Adipose tissue (tissue), 3 donors: ENCODE measurements around the gene RIPOR3. TPM values are rescaled to one million over a fixed set of nuclear protein-coding genes. Genes with fewer than 3 reads are reported as not detected.
"Not testable (repeated sequence)": the region's sequence is repeated elsewhere in the genome, so short reads cannot be mapped to it uniquely, and the experiment has no call there.

Source experiments
- H3K27ac ChIP-seq: one replicate; pipeline ENCODE4 v1.5.1; 2013; ENCODE audit warnings: low read depth, low read length
- WGBS, 3 donors: extraction: QIAGEN DNeasy Blood & Tissue Kit; methylation state at CpG; one replicate each; pipeline ENCODE4 v1.1.7; 2013; 5-methylcytosine and 5-hydroxymethylcytosine counted together
- polyA plus RNA-seq, 3 donors: library from polyadenylated mRNA; stranded (reverse); fragments of 200-250 nt; gene quantifications; one replicate each; pipeline ENCODE4 v1.2.3, GENCODE V29; 2013
- donor health status: healthy with polysubstance abuse.
- donor health status: Bipolar disorder and iron deficiency.
- donor health status: healthy.

The RIPOR3 gene
- polyA plus RNA-seq, 3 donors = 5.3 to 42.7 (median 23.7) TPM

DNA sequence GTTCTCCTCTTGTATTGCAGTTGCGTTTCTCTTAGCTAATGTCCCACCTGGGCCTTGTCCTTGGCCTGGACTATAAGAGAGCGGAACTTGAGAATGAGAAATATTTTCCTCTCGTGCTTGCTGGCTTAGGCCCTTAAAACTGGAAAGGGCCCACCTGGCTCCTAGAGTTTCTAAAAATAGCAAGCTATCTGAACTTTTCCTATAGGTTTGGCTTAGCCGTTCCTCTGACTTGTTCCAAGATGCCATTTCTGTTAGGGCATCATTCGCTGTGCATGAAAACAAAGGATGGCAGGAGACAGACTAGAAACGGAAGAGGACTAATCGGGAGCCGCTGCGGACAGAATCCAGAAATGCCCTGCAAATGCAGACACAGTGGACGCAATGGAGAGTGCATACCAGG lies 4.5 kb downstream of the RIPOR3 start:
- 68 to 89% (median 88%) methylated on average over 10 of the region's 10 CpGs for WGBS, 3 donors
- H3K27ac ChIP-seq = no peak overlapping the region

DNA sequence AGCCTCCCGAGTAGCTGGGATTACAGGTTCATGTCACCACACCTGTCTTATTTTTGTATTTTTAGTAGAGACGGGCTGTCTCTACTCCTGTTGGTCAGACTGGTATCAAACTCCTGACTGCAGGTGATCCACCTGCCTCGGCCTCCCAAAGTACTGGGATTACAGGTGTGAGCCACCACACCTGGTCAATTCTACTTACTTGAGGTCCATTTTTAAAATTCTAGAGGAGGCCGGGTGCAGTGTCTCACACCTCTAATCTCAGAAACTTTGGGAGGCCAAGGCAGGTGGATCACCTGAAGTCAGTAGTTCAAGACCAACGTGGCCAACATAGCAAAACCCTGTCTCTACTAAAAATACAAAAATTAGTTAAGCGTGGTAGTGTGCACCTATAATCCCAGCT lies 7.8 kb downstream of the RIPOR3 start:
- H3K27ac ChIP-seq = no peak overlapping the region
- 91 to 95% (median 93%) methylated on average over 6 of the region's 6 CpGs for WGBS, 3 donors

DNA sequence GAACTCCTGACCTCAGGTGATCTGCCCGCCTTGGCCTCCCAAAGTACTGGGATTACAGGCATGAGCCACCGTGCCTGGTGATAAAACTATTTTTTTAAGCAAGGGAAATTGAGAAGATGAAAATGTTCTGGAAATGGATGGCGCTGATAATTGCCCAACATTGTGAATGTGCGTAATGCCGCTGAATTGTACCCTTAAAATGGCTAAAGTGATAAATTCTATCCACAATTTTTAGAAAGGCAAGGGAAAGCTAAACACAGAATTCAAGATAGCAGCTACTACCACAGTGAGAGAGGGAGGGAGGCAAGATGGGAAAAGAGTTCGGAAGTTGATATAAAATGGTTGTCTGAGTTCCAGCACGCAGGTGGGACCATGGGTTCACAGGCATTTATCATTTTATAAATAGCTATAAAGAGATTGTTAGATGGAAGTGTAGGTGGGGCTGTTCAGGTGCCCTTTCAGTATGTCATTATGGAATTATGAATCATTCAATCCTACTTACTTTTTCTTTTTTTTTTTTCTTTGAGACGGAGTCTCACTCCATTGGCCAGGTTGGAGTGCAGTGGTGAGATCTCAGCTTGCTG lies 8.3 kb downstream of the RIPOR3 start:
- 63 to 92% (median 88%) methylated on average over 8 of the region's 8 CpGs for WGBS, 3 donors

DNA sequence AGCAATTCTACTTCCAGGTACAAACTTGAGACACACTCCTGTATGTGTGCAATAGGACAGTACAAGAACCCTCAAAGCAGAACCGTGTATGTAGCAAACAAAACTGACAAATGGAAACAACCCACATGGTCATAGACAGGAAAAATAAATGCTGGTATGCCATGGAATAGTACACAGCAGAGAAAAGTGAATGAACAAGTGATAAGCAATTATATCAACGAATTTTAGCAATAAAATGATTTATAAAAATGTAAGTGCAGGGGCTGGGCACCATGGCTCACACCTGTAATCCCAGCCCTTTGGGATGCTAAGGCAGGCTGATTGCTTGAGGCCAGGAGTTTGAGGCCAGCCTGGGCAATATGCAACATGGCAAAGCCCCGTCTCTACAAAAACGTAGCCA lies 9.3 kb downstream of the RIPOR3 start:
- no peak overlapping the region for H3K27ac ChIP-seq
- 77 to 82% (median 81%) methylated on average over 4 of the region's 4 CpGs for WGBS, 3 donors

More for the DNA sequence above, 8.3 kb downstream of the RIPOR3 start:
- no peak overlapping the region for H3K27ac ChIP-seq

DNA sequence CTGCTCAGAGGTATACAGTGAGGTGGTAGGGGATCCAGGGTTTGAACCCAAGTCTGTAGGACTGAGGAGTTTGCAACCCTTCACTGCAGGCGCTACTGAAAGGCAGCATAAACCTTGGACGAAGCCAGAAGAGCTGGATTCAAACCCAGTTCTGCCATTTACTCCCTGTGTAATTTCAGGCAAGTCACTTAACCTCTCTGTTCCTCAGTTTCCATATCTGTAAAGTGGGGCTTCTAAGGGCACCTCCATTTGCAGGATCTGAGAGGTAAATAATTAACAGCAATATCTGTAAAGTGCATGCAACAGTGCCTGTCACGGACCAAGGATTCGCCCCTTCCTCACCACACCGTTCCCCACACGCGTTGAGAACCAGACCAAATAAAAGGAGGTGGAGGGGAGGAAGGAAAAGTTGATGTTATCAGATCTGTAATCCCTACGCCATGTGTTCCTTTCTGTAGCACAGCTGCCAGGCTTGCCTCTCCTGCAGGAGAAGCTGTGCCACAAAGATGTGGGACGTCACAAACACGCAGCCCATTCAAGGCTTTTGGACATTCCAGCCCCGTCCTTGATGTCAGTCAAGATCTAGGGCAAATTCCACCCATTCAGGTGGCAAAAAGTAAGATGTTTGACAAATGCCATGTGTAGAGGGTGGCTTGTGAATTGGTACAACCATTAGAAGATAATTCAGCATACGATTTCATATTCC lies 9.8 kb downstream of the RIPOR3 start:
- 37 to 75% (median 73%) methylated on average over 12 of the region's 12 CpGs for WGBS, 3 donors
- H3K27ac ChIP-seq = no peak overlapping the region

DNA sequence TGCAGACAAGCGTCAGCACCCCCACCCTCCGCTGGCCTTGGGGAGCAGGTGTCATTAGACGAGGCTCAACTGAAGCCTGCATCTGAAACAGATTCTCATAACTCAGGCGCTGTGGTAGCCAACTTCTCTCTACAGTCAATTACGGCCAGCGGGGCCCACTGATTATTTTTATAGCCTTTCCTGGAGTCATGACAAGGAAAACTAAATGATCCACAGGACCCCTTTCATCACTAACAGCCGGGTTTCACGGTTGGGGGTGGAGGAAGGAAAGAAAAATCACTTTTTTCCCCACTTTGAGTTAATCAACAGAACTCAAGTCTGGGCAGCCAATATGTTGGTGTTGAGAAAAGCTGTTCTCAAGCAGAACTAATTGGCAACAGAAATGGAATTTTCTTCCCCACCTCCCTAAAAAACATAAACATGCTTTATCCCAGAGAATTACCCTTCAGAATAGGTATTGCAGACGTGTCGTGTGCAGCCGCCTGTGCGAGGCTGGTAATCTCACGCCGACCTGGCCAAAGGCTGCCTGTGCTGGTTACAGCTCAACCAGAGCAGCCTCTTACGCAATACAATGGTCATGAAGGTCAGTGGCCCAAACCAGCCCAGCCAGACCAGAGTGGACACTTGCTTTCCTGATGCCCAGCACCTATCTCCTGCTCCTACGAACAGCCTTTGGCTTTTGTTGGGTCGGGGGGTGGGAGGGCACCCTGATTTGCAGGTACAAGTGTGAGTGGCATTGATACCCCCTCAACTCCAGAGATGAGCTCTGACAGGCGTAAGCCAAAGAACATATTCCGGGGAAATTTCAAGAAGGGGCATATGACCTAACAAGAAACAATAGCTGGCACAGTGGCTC lies 11.0 kb downstream of the RIPOR3 start:
- no peak overlapping the region for H3K27ac ChIP-seq

DNA sequence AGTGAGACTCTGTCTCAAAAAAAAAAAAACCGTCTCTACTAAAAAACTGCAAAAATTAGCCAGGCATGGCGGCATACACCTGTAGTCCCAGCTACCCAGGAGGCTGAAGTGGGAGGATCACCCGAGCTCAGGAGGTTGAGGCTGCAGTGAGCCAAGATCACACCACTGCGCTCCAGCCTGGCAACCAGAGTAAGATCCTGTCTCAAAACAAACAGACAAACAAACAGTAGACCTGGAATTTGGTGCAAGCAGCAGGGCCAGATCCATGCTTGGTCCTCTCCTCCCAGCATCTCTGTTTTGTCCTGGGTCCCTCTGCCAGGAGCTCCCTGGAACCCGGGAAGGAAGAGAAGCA lies 11.6 kb downstream of the RIPOR3 start:
- no peak overlapping the region for H3K27ac ChIP-seq

More for the DNA sequence above, 11.0 kb downstream of the RIPOR3 start:
- 29 to 74% (median 61%) methylated on average over 19 of the region's 19 CpGs for WGBS, 3 donors

DNA sequence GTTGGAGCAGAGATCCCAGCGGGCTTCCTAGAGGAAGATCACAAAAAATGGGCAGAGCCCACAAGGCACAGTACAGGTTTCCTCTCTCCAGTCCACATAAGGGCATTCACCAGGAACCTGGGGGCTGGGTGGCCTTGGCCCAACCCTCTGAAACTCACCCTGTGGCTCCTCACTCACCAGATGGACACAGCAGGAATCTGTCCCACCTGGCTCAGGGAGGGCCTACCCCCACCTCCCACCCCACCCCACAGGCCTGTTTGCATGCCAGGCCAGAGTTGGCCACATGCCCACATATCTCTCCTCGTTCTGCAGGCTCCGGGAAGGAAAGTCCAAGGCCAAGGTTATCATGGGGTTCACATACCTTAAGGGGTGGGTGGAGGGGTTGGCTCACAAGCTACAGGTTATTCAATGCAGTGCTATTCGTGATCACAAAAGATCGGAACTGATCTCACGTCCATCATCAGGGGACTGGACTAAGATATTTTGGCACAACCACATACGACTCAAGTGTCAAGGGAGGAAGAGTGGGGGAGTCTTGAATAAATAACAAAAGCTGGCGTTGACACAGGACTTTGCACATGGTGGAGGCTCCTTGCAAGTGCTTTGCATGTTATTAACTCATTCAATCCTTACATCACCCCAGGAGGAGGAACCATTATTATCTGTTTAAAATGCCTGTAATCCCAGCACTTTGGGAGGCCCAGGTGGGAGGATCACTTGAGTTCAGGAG lies 13.0 kb downstream of the RIPOR3 start:
- no peak overlapping the region for H3K27ac ChIP-seq
- WGBS, 3 donors = 19 to 63% (median 44%) methylated on average over 8 of the region's 8 CpGs

More for the DNA sequence above, 11.6 kb downstream of the RIPOR3 start:
- 39 to 70% (median 70%) methylated on average over 5 of the region's 5 CpGs for WGBS, 3 donors

DNA sequence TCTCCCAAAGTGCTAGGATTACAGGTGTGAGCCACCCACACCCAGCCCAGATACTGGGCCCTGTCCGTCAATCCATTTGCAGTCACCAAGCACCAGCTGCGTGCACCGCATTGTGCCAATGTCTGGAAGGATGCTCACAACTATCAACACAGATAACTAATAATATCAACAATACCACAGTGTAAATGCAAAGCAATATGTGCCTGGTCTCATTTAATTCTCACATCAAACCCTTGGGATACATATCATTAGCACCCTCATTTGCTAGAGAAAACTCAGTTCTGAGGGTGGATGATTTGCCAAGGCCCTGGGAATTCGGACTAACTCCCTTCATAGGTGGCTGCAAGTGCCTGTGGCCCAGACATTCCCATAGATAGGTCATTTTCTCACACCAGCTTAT lies 14.5 kb downstream of the RIPOR3 start:
- H3K27ac ChIP-seq = no peak overlapping the region
- WGBS, 3 donors = 68 to 94% (median 91%) methylated on average over 4 of the region's 4 CpGs

DNA sequence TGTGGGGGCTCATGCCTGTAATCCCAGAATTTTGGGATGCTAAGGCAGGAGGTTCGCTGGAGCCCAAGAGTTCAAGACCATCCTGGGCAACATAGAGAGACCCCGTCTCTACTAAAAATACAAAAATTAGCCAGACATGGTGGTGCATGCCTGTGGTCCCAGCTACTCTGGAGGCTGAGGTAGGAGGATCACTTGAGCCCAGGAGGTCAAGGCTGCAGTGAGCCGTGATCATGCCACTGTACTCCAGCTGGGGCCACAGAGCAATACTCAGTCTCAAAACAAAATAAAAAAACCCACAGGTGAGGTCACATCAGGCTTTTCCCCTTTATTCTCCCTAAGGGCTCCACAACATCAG lies 15.0 kb downstream of the RIPOR3 start:
- WGBS, 3 donors = 91 to 95% (median 91%) methylated on average over 3 of the region's 3 CpGs
- H3K27ac ChIP-seq = not testable (repeated sequence)

DNA sequence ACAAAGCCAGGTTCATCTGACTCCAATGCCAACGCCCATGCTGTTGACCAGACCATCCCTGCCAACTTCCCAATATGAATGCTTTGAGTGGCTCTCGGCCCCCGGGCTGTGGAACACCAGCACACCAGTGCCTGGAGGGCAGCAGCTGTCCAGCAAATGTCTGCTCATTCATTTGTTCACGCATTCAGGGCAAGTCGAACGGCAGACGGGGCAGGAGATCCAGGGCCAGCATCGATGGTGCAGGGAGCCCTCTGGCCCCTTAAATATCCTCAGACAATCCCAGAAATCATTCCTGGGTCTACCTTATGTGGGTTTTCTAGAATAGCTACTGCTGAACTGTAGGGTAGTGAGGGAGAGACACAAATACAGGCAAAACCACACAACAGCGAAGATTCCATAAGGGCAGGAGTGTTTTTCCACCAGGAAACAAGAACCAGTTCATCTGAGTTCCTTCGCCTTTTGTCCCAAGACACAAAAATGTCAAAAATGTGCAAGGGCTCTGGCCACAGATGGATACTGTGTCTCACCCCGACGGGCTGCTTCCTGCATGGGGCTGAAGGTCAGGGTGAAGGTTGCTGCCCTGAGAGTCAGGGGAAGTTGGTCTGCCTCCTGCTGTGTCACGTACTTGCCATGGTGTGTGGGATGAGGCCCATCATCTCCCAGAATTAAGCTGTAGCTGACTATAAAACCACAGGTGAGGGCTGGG lies 15.5 kb downstream of the RIPOR3 start:
- no peak overlapping the region for H3K27ac ChIP-seq
- 56 to 67% (median 61%) methylated on average over 13 of the region's 13 CpGs for WGBS, 3 donors

DNA sequence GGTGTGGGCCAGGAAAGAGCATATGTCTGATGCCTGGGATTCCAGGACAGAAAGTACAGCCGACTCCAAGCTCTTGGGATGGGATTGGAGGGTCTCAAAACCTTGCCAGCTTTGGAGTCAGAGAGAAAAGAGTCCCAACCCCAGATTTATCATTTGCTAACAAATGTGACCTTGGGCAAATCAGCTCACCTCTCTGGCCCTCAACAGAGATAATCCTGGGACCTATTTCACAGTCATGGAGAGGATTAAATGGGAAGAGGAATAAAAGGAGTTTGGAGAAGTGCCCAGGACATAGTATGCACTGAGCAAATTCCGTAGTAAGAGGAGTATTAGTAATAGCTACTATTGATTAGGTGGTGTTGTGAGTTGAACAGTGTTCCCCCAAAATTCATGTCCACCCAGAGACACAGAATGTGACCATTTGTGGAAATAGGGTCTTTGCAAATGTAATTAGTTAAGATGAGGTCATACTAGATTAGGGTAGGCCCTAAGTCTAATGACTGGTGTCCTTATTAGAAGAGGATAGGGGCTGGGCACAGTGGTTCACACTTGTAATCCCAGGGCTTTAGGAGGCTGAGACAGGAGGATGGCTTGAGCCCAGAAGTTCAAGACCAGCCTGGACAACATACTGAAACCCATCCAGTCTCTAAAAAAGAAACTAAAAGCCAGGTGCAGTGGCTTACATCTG lies 17.1 kb downstream of the RIPOR3 start:
- WGBS, 3 donors = 33 to 45% (median 35%) methylated on average over 2 of the region's 2 CpGs
- no peak overlapping the region for H3K27ac ChIP-seq

DNA sequence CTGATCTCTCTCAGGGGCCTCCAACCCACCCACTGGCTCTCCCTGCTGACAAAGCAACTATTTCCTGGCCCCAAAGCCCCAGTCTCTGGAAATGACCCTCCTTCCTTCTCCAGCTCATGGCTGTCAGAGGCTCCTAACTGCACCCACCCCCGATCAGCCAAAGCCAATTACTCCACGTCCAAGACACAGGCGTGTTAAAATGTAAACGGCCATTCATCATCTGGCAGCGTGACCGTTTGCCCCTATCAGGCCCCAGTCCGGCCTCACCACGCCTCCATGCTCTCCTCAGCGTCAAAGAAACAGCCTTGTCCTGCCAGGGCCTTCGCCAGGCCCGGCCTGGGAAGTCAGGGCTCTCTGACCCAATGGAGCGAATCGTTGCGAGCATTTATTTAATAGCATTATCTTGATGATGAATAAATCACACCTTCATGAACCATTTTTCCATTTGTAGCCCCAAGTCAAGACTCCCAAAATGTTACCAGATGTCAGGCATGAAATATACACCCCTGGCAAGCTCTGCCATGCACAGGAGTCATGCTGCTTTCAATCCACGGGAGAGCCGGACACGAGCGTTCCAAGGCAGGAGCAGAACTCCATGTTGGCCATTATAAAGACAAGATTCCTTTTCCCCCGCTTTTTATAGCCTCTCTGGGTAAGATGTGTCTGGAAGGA lies 17.7 kb downstream of the RIPOR3 start:
- 59 to 67% (median 65%) methylated on average over 19 of the region's 19 CpGs for WGBS, 3 donors
- no peak overlapping the region for H3K27ac ChIP-seq

DNA sequence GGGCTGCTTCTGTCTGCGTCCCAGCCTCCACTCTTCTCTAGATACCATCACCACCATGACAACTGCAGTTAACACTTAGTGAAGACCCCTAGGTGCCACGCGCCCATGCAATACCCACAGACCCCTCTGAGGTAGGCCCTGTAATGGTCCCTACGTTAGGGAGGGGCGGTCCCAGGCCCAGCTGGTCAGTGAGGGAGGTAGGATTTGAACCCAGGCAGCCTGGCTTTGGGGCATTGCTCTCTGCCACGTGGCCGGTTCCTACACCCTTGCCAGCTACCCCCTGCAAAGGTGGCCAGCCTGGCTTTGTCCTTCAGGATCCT lies 18.2 kb downstream of the RIPOR3 start:
- no peak overlapping the region for H3K27ac ChIP-seq
- WGBS, 3 donors = 88 to 93% (median 91%) methylated on average over 7 of the region's 7 CpGs

DNA sequence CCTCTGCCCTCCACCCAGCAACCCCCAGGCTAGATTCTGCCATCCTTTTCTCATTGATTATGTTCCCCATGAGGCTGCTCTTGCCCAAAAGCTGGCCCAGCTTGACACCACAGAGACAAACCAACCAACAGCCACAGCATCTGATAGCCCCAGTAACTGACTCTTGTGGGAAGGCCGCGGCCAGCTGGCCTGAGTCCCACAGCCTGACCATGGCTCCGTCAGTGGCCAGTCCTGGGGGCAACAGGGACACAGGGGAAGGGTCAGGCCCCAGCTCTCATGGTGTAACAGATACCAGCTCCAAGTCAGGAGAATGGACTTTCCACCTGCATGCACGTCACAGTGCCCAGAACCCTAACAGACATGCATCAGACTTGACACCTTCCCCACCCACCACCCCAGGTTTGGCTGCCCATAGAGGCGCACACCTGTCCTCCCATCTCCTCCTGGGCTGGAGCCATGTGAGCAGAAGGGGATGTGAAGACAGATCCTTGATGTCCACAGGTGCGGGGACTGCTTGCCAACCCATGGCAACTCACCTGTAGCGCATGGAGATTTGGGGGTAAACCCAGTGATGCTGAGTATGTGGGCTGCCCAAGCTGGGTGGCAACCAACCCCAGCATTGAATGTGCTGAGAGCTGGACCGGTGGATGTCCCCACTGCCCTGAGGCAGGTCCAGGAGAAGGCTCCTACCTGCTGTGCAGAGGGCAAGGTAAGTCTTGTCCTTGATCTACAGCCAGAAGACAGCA lies 18.8 kb downstream of the RIPOR3 start:
- H3K27ac ChIP-seq = no peak overlapping the region
- WGBS, 3 donors = 87 to 98% (median 96%) methylated on average over 8 of the region's 8 CpGs

DNA sequence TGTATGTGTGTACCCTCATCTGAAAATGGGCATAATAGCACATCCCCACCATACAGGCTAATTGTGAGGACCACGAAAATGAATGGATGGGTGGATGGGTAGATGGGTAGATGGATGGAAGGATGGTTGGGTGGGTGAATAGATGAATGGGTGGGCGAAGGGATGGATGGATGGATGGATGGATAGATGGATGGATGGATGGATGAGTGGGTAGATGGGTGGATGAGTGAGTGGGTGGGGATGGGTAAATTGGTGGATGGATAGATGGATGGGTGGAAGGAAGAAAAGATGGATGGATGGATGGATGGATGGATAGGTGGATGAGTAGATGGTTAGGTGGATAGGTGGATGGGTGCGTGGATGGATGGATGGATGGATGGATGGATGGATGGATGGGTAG lies 19.7 kb downstream of the RIPOR3 start:
- WGBS, 3 donors = 96 to 98% (median 96%) methylated on average over 3 of the region's 3 CpGs
- no peak overlapping the region for H3K27ac ChIP-seq

DNA sequence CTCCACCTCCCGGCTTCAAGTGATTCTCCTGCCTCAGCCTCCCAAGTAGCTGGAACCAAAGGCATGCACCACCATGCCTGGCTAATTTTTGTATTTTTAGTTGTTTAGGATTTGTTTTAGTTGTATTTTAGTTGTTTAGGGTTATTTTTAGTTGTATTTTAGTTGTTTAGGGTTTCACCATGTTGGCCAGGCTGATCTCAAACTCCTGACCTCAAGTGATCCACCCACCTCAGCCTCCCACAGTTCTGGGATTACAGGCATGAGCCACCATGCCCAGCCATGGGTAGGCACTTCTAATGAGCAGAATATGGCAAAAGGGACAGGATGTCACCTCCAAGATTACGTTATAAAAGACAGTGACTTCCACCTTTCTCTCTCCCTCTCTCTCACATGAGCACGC lies 20.3 kb downstream of the RIPOR3 start:
- 66 to 79% (median 68%) methylated on average over 3 of the region's 3 CpGs for WGBS, 3 donors

More for the DNA sequence above, 20.3 kb downstream of the RIPOR3 start:
- H3K27ac ChIP-seq = not testable (repeated sequence)
